ENCODE measurements around the gene SIAH1. TPM values are rescaled to one million over a fixed set of nuclear protein-coding genes. Genes with fewer than 3 reads are reported as not detected.
A peak's percentile ranks its signal among the peaks of the same experiment; 100 is the strongest.

The SIAH1 gene
- total RNA-seq, 1 experiment from 2014 or later = 33.2 TPM

DNA sequence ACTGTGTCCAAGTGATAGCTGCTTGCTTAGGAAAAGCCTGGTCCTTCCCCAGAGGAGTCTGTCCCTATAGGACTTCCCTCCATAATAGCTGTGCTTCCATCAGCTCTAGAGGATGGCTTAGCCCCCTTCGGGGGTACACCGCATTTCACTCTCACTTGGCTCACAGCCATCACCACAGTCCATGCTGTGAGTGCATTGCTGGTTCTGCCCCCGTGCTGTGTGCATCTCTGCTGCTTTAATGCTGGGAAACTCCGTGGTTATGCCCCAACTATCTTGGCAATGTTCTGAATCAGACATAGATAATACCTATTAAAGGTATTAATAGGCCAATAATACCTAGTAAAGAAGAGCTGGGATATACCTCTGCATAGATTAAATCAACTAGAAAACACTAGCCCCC is 58.3 kb downstream of the SIAH1 start:
- DNase-seq = no peak

More for the DNA sequence above, 58.3 kb downstream of the SIAH1 start:
- Histone ChIP-seq H3K4me2 (ENCODE audit: insufficient read depth, insufficient read length, low read length) (no peak overlapping the region), H4K20me1 (ENCODE audit: control insufficient read depth, insufficient read depth, insufficient read length) (no peaks in the 10 kb centered on the region), H3K4me1 (ENCODE audit: insufficient read depth, low read length) (no peaks in the 10 kb centered on the region), H3K9me3 (ENCODE audit: control insufficient read depth, low read depth, low read length) (no peaks in the 10 kb centered on the region), H3K27ac (ENCODE audit: insufficient read length, low read depth, low read length) (no peak overlapping the region), H3K56ac (ENCODE audit: insufficient read length, low read depth, low read length) (no peak overlapping the region), H2BK12ac (ENCODE audit: insufficient read length, low read depth, low read length) (no peak overlapping the region), H2BK20ac (ENCODE audit: low read depth, low read length, poor library complexity, severe bottlenecking) (no peak overlapping the region), H2AK5ac (ENCODE audit: insufficient read length, low read length) (no peak overlapping the region), H3T11ph (ENCODE audit: low read length) (no peak overlapping the region), H4K91ac (ENCODE audit: insufficient read length, low read depth, low read length) (no peak overlapping the region), H3K79me1 (ENCODE audit: insufficient read depth, low read depth, low read length, poor library complexity, severe bottlenecking) (no peaks in the 10 kb centered on the region), H2BK120ac (ENCODE audit: low read depth, low read length, poor library complexity, severe bottlenecking) (no peak overlapping the region), H2BK15ac (ENCODE audit: low read depth, low read length) (no peak overlapping the region), H4K8ac (replicated peaks; ENCODE audit: insufficient read length, low read depth, low read length) (no peak overlapping the region), H3K23me2 (ENCODE audit: insufficient read length, low read depth, low read length, poor library complexity, severe bottlenecking) (no peaks in the 10 kb centered on the region), H2BK5ac (ENCODE audit: insufficient read length, low read length) (no peak overlapping the region), H4K5ac (ENCODE audit: insufficient read length, low read depth, low read length) (no peak overlapping the region), H3K79me2 (ENCODE audit: insufficient read depth, low read length) (no peaks in the 10 kb centered on the region), H3K18ac (ENCODE audit: insufficient read length, low read depth, low read length) (no peak overlapping the region), H3K4ac (ENCODE audit: low read depth, low read length) (no peak overlapping the region), H3K23ac (ENCODE audit: insufficient read length, low read depth, low read length) (no peak overlapping the region), H3K27me3 (ENCODE audit: insufficient read depth, low read length) (no peaks in the 10 kb centered on the region), H3K14ac (ENCODE audit: insufficient read depth, low read length) (no peak overlapping the region), H2AFZ (ENCODE audit: low read length) (no peak overlapping the region), H3K9ac (ENCODE audit: extremely low read depth, insufficient read length, low read length) (no peak overlapping the region)
- H3K27me3 Mint-ChIP-seq (ENCODE audit: low read depth) = no peaks in the 10 kb centered on the region
- H3K9me3 Mint-ChIP-seq = no peaks in the 10 kb centered on the region
- H3K27ac Mint-ChIP-seq = peak overlapping the region in 1 of 3 experiments; percentile 78; a peak in 1 of 7 replicates
- TF ChIP-seq, protein P1, sequence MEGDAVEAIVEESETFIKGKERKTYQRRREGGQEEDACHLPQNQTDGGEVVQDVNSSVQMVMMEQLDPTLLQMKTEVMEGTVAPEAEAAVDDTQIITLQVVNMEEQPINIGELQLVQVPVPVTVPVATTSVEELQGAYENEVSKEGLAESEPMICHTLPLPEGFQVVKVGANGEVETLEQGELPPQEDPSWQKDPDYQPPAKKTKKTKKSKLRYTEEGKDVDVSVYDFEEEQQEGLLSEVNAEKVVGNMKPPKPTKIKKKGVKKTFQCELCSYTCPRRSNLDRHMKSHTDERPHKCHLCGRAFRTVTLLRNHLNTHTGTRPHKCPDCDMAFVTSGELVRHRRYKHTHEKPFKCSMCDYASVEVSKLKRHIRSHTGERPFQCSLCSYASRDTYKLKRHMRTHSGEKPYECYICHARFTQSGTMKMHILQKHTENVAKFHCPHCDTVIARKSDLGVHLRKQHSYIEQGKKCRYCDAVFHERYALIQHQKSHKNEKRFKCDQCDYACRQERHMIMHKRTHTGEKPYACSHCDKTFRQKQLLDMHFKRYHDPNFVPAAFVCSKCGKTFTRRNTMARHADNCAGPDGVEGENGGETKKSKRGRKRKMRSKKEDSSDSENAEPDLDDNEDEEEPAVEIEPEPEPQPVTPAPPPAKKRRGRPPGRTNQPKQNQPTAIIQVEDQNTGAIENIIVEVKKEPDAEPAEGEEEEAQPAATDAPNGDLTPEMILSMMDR (conservative IDR thresholded peaks at IDR 0.05) = no peak
- H3K4me1 Mint-ChIP-seq = no peaks in the 10 kb centered on the region
- no CpG with 5 or more reads among the region's 4 CpGs for WGBS (ENCODE audit: extremely low coverage, insufficient read length, low lambda C conversion rate)
- H3K4me3 Mint-ChIP-seq = no peak overlapping the region
- H3K36me3 Mint-ChIP-seq (ENCODE audit: insufficient read depth in 1 of 3, low read depth in 3 of 3) = 0 out of 7 replicates have a peak, but pooled peaks cover 0 to 4% (median 3%) of the 10 kb centered on the region in 3 experiments
